Neutrophil (primary cell): ENCODE data around the gene TUBA3C.
"Not testable (repeated sequence)": the region's sequence is repeated elsewhere in the genome, so short reads cannot be mapped to it uniquely, and the experiment has no call there.

Source experiments
- H3K27ac ChIP-seq: fragments of 200-600 bp; sonication (generic); 2 replicates; pipeline ENCODE4 v1.5.1; 2016; ENCODE audit warnings: mild to moderate bottlenecking, moderate library complexity
- H3K27me3 ChIP-seq: fragments of 200-600 bp; sonication (generic); 2 replicates; pipeline ENCODE4 v1.6.0; 2016; ENCODE audit warnings: mild to moderate bottlenecking
- H3K36me3 ChIP-seq: fragments of 200-600 bp; sonication (generic); 2 replicates; pipeline ENCODE4 v1.5.1; 2017
- H3K4me1 ChIP-seq, 2 experiments: fragments of 200-600 bp in 1 of 2; sonication (generic) in 1 of 2; 1 replicate in 1 of 2; 2 replicates in 1 of 2; pipeline versions ENCODE4 v1.5.1 to v1.6.1; 2013 to 2016; ENCODE audit warnings: low read depth in 1 of 2, low read length in 1 of 2, mild to moderate bottlenecking in 1 of 2, moderate library complexity in 1 of 2; ENCODE audit not compliant: control insufficient read depth in 1 of 2, insufficient read depth in 1 of 2
- H3K4me3 ChIP-seq, 2 experiments: fragments of 200-600 bp in 1 of 2; sonication (generic) in 1 of 2; 1 replicate in 1 of 2; 2 replicates in 1 of 2; pipeline ENCODE4 v1.5.1; 2013 to 2016; ENCODE audit warnings: low read depth in 1 of 2, low read length in 1 of 2, mild to moderate bottlenecking in 1 of 2, moderate library complexity in 1 of 2
- H3K9me3 ChIP-seq: fragments of 200-600 bp; sonication (generic); 2 replicates; pipeline ENCODE4 v1.5.1; 2016
- TF ChIP-seq, protein P1 (sequence below): fragments of 200-600 bp; sonication (generic); IDR thresholded peaks from 2 replicates; pipeline ENCODE4 v1.5.1; 2016; ENCODE audit warnings: antibody characterized with exemption

TUBA3C gene

GRCh38 chr13:19178901-19179593 lies 2.6 kb downstream of the TUBA3C start:
- TF ChIP-seq, protein P1, sequence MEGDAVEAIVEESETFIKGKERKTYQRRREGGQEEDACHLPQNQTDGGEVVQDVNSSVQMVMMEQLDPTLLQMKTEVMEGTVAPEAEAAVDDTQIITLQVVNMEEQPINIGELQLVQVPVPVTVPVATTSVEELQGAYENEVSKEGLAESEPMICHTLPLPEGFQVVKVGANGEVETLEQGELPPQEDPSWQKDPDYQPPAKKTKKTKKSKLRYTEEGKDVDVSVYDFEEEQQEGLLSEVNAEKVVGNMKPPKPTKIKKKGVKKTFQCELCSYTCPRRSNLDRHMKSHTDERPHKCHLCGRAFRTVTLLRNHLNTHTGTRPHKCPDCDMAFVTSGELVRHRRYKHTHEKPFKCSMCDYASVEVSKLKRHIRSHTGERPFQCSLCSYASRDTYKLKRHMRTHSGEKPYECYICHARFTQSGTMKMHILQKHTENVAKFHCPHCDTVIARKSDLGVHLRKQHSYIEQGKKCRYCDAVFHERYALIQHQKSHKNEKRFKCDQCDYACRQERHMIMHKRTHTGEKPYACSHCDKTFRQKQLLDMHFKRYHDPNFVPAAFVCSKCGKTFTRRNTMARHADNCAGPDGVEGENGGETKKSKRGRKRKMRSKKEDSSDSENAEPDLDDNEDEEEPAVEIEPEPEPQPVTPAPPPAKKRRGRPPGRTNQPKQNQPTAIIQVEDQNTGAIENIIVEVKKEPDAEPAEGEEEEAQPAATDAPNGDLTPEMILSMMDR: no peak
- H3K36me3 ChIP-seq: no peaks in the 10 kb centered on the region
- no peak overlapping the region for H3K27ac ChIP-seq
- H3K9me3 ChIP-seq: peaks cover 5% of the 10 kb centered on the region
- H3K4me3 ChIP-seq: no peak overlapping the region
- H3K4me1 ChIP-seq: no peaks in the 10 kb centered on the region
- no peaks in the 10 kb centered on the region for H3K27me3 ChIP-seq

GRCh38 chr13:19176981-19177776 lies 4.4 kb downstream of the TUBA3C start:
- H3K27me3 ChIP-seq, H3K9me3 ChIP-seq, H3K27ac ChIP-seq, H3K4me1 ChIP-seq, H3K4me3 ChIP-seq, H3K36me3 ChIP-seq: not testable (repeated sequence)

DNA sequence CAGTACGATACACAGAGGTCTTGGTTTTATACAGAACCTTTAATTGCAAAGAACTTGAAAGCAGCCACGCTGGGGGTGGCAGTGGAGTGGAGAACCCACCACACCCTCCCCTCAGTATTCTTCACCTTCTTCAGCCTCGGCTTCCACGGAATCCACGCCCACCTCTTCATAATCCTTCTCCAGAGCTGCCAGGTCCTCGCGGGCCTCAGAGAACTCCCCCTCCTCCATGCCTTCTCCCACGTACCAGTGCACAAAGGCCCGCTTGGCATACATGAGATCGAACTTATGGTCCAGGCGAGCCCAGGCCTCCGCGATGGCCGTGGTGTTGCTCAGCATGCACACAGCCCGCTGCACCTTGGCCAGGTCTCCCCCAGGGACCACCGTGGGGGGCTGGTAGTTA lies 7.9 kb downstream of the TUBA3C start:
- no peak overlapping the region for H3K27ac ChIP-seq
- no peaks in the 10 kb centered on the region for H3K9me3 ChIP-seq

DNA sequence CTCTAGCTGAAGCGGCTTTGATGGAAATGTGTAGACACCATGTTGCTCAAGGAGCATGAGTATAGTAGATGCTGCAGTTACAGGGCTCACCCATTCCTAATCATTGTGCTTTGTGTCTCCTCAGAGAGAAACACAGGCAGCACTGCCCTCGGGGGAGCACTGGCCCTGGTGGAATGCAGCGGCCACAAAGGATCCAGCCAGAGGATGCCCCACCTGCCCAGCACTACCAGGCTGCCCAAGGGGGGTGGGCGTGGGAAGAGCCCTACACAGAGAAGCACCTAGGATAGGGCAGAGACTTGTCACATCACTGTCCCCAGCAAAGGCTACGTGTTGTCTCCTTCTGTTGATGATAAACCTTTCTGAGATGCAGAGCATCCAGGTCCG lies 9.0 kb downstream of the TUBA3C start:
- no peaks in the 10 kb centered on the region for H3K4me1 ChIP-seq
- no peaks in the 10 kb centered on the region for H3K36me3 ChIP-seq
- H3K27me3 ChIP-seq: no peaks in the 10 kb centered on the region
- no peak overlapping the region for H3K4me3 ChIP-seq
- TF ChIP-seq, protein P1: no peak
- no peaks in the 10 kb centered on the region for H3K9me3 ChIP-seq
- no peak overlapping the region for H3K27ac ChIP-seq

More for the DNA sequence above, 7.9 kb downstream of the TUBA3C start:
- no peaks in the 10 kb centered on the region for H3K27me3 ChIP-seq
- TF ChIP-seq, protein P1: no peak
- no peaks in the 10 kb centered on the region for H3K4me1 ChIP-seq
- no peaks in the 10 kb centered on the region for H3K36me3 ChIP-seq
- H3K4me3 ChIP-seq: no peak overlapping the region

DNA sequence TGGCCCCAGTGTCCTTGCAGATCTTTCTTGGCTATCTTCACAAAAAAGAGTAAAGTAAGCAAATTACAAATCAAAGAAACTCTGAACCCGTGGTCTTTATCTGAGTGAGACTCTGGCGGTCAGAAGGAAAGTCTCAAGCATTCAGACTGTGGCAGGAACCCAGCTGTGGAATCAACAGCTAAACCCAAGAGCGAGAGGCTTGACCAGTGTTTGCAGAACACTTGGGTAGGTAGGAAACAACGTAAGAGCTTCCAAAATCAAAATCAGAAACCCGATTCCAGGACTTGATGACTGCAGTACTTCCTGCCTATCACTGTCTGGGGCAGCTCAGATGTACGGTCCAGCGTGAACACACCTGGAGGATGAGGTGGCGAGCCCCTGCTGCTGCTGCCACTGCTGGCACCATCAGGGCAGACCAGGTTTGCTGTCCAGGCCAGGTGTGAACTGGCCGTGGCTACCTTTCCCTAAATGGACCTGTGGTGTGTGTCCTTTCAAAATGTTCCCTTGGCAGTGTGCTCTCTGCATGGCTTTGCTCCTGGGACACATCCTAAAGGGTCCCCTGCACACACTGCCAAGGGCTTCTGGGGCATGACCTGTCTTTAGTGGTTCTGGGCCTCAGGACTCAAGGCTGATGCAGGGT lies 9.5 kb downstream of the TUBA3C start:
- Histone ChIP-seq H3K27me3 (no peaks in the 10 kb centered on the region), H3K36me3 (no peaks in the 10 kb centered on the region), H3K4me1 (no peaks in the 10 kb centered on the region), H3K9me3 (no peaks in the 10 kb centered on the region), H3K27ac (no peak overlapping the region), H3K4me3 (no peak overlapping the region)
- TF ChIP-seq, protein P1: no peak

DNA sequence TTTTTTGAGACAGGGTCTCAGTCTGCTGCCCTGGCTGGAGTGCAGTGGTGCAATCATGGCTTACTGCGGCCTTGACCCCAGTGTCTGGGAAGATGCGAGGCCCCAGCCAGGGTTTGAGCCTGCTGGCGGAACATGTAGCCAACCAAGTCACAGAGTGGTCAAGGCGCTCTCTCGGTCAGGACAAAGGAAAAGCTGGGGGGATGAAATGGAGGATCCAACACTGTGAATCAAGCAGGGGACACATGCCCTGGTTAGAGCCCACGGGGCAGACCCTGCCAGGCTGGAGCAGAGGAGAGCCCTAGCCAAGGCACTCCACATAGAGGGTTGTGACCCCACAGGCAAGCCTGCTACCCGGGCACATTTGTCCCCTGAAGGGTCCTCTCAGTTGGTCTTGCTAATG lies 10.1 kb downstream of the TUBA3C start:
- TF ChIP-seq, protein P1: no peak
- Histone ChIP-seq H3K27ac (no peak overlapping the region), H3K27me3 (no peaks in the 10 kb centered on the region), H3K36me3 (no peaks in the 10 kb centered on the region), H3K4me1 (no peaks in the 10 kb centered on the region), H3K4me3 (no peak overlapping the region), H3K9me3 (no peaks in the 10 kb centered on the region)
